Lower lobe of right lung (tissue), 2 donors: ENCODE data around the gene SETDB2. TPM values are rescaled to one million over a fixed set of nuclear protein-coding genes. Genes with fewer than 3 reads are reported as not detected.
A peak's percentile ranks its signal among the peaks of the same experiment; 100 is the strongest.

Source experiments
- ATAC-seq, 2 donors: fragments of 200-7000 bp; cut with Tn5 transposase; one replicate each; pipeline ENCODE4 v1.9.1; 2020 to 2022; ENCODE audit warnings: mild to moderate bottlenecking in 2 of 2, moderate library complexity in 2 of 2
- DNase-seq: peaks from one replicate; pipeline ENCODE4 v3.0.0-alpha.2; 2020
- H3K27ac ChIP-seq: fragments of 200-600 bp; one replicate; pipeline ENCODE4 v1.8.0; 2022
- H3K27me3 ChIP-seq: fragments of 200-600 bp; one replicate; pipeline ENCODE4 v1.8.0; 2022; ENCODE audit warnings: low read depth
- H3K36me3 ChIP-seq: fragments of 200-600 bp; one replicate; pipeline ENCODE4 v1.8.0; 2022; ENCODE audit warnings: mild to moderate bottlenecking
- H3K4me1 ChIP-seq: fragments of 200-600 bp; one replicate; pipeline ENCODE4 v1.8.0; 2022
- H3K4me3 ChIP-seq: fragments of 200-600 bp; one replicate; pipeline ENCODE4 v1.8.0; 2022; ENCODE audit warnings: mild to moderate bottlenecking
- H3K9me3 ChIP-seq: fragments of 200-600 bp; one replicate; pipeline ENCODE4 v1.8.0; 2022
- CTCF ChIP-seq: fragments of 200-600 bp; IDR thresholded peaks from one replicate; pipeline ENCODE4 v1.8.0; 2022; ENCODE audit warnings: antibody characterized with exemption, mild to moderate bottlenecking
- intact Hi-C: fragments of 100-400 bp; cut with DNase I; formaldehyde crosslinking; loops from one replicate; pipeline ENCODE4 v1.11.0; 2022
- total RNA-seq: library from RNA; stranded (reverse); fragmentation: NEBNext Ultra II Directional; extraction: Animal tissue kit (Norgen Biotek cat#: 25700); gene quantifications from one replicate; pipeline ENCODE4 v1.2.1, GENCODE V29; 2021
- donor health status: DM: no; HTN: yes; CAD: no; lungs with severe emphysema.

The SETDB2 gene
- total RNA-seq, 1 donor from 2014 or later, result 21.1 TPM

- H3K4me3 ChIP-seq, result no peak overlapping the region
- H3K27ac ChIP-seq, result no peak overlapping the region
- TF ChIP-seq CTCF, result no peak
- no peaks in the 10 kb centered on the region for H3K4me1 ChIP-seq
- H3K36me3 ChIP-seq, result peaks cover 17% of the 10 kb centered on the region
- ATAC-seq (no peak), DNase-seq (no peak)
- H3K9me3 ChIP-seq, result no peaks in the 10 kb centered on the region
- intact Hi-C loops, result no loop called here
- no peaks in the 10 kb centered on the region for H3K27me3 ChIP-seq
Measured at GRCh38 chr13:49429121-49429520, 15.0 kb upstream of the SETDB2 start.

GRCh38 chr13:49435992-49436391, 8.1 kb upstream of the SETDB2 start:
- intact Hi-C loops, result no loop called here
- DNase-seq (no peak), ATAC-seq (no peak)
- H3K36me3 ChIP-seq, result peaks cover 17% of the 10 kb centered on the region
- no peaks in the 10 kb centered on the region for H3K9me3 ChIP-seq
- H3K27ac ChIP-seq, result no peak overlapping the region
- no peak overlapping the region for H3K4me3 ChIP-seq
- TF ChIP-seq CTCF, result no peak
- no peaks in the 10 kb centered on the region for H3K27me3 ChIP-seq
- no peaks in the 10 kb centered on the region for H3K4me1 ChIP-seq

GRCh38 chr13:49436890-49437289, 7.2 kb upstream of the SETDB2 start:
- Histone ChIP-seq H3K4me1 (no peaks in the 10 kb centered on the region), H3K27me3 (no peaks in the 10 kb centered on the region), H3K27ac (no peak overlapping the region), H3K36me3 (peaks cover 17% of the 10 kb centered on the region), H3K4me3 (no peak overlapping the region), H3K9me3 (no peaks in the 10 kb centered on the region)
- no peak for DNase-seq
- intact Hi-C loops, result no loop called here
- TF ChIP-seq CTCF, result no peak
- ATAC-seq, result peak; percentile 41 to 61

GRCh38 chr13:49437705-49438104, 6.4 kb upstream of the SETDB2 start:
- peak in 1 of 2 donors; percentile 57 for ATAC-seq

GRCh38 chr13:49439609-49440008, 4.5 kb upstream of the SETDB2 start:
- ATAC-seq (no peak), DNase-seq (no peak)
- H3K9me3 ChIP-seq, result no peaks in the 10 kb centered on the region
- H3K27ac ChIP-seq, result no peak overlapping the region
- no peaks in the 10 kb centered on the region for H3K27me3 ChIP-seq
- no peaks in the 10 kb centered on the region for H3K36me3 ChIP-seq
- intact Hi-C loops, result no loop called here
- no peak overlapping the region for H3K4me3 ChIP-seq
- TF ChIP-seq CTCF, result no peak
- peaks cover 6% of the 10 kb centered on the region for H3K4me1 ChIP-seq

More at GRCh38 chr13:49437705-49438104, 6.4 kb upstream of the SETDB2 start:
- Histone ChIP-seq H3K36me3 (peaks cover 10% of the 10 kb centered on the region), H3K4me3 (no peak overlapping the region), H3K4me1 (peaks cover under 1% of the 10 kb centered on the region), H3K27me3 (no peaks in the 10 kb centered on the region), H3K9me3 (no peaks in the 10 kb centered on the region), H3K27ac (no peak overlapping the region)
- intact Hi-C loops, result no loop called here
- DNase-seq, result no peak
- no peak for TF ChIP-seq CTCF

GRCh38 chr13:49441312-49441711, 2.8 kb upstream of the SETDB2 start:
- intact Hi-C loops, result no loop called here

More at GRCh38 chr13:49441312-49441711, 2.8 kb upstream of the SETDB2 start:
- no peaks in the 10 kb centered on the region for H3K27me3 ChIP-seq
- H3K36me3 ChIP-seq, result no peaks in the 10 kb centered on the region
- no peak overlapping the region for H3K27ac ChIP-seq
- no peak for TF ChIP-seq CTCF
- no peak overlapping the region for H3K4me3 ChIP-seq
- no peak for DNase-seq
- no peak for ATAC-seq
- H3K4me1 ChIP-seq, result peaks cover 15% of the 10 kb centered on the region
- H3K9me3 ChIP-seq, result no peaks in the 10 kb centered on the region
